Epithelial cell of umbilical artery (primary cell): ENCODE data around the gene NSA2. TPM values are rescaled to one million over a fixed set of nuclear protein-coding genes. Genes with fewer than 3 reads are reported as not detected.

Source experiments
- total RNA-seq: library from RNA; depleted of rRNA; stranded (reverse); fragments of >200 nt; gene quantifications from 2 replicates; pipeline ENCODE4 v1.2.3, GENCODE V29; 2014

Gene NSA2
- total RNA-seq: 91.9 and 170 TPM in 2 replicates

DNA sequence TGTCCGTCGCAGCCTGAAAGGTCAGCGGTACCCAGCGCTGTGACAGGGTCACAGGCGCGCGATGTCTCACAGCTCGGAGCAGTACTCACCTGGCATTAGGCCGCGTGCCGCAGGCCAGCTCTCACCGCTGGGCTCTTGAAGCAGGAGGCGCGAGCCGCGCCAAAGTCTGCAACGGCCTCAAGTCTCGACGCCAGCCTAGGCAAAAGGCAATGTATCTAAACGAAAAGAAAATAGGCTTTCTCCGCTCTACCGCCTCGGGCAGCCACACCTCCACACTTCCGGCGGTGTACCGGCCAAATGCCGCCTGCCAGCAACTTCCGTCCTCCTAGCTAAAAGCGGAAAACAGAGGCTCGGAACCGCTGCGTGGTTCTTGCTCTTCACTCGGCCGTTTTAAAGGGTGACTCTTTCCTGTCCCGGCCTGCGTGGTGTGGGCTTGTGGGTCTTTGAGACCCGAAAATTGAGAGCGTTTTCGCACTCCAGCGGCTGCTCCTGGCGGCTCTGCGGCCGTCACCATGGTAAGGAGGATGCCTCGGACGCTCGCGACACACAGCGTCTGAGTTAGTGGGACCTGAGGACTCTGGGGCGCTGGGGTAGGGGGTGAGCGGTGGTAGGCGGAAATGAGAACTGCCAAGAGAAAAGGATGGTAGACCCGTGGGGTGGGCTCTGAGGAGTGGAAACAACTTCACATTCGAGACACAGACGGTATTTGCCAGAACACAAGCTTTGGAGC is at the start of gene NSA2, which contains the start of gene GFM2:
TSS of gene NSA2 (plus strand) at position 401 of the 730 bp plus-strand sequence. CDS start at position 513, 112 bp downstream.
TSS of gene GFM2 (minus strand) at position 269 of the 730 bp plus-strand sequence. CDS start 3,375 bp downstream, outside the sequence.

Other genes starting within 250 kb of the NSA2 start
- 42.7 and 141 TPM in 2 replicates for gene ENC1, start 126.5 kb upstream of the NSA2 start, total RNA-seq
- gene HEXB, start 82.0 kb upstream of the NSA2 start, total RNA-seq: 144 and 176 TPM in 2 replicates
- gene GFM2, start 132 bp upstream of the NSA2 start, total RNA-seq: 39.0 and 59.6 TPM in 2 replicates
- gene FAM169A, start 99.1 kb downstream of the NSA2 start, total RNA-seq: under 0.01 and 0.30 TPM in 2 replicates